NB4 (cell line): Measurements from ENCODE around the gene RAB7A.
A peak's percentile ranks its signal among the peaks of the same experiment; 100 is the strongest.

Experiments used
- DNase-seq: peaks from one replicate; pipeline ENCODE4 v3.0.0; 2010; ENCODE audit warnings: low read depth
- H3K4me3 ChIP-seq: one replicate; pipeline ENCODE4 v1.5.1; 2011; ENCODE audit warnings: mild to moderate bottlenecking, low read depth, low read length, moderate library complexity
- CTCF ChIP-seq: IDR thresholded peaks from one replicate; pipeline ENCODE4 v1.5.1; 2012; ENCODE audit warnings: low read depth, low read length
- MAX ChIP-seq: IDR thresholded peaks from 2 replicates; pipeline ENCODE4 v1.6.1; 2011; ENCODE audit warnings: low read depth, low read length
- MYC ChIP-seq: IDR thresholded peaks from 2 replicates; pipeline ENCODE4 v1.6.1; 2011; ENCODE audit warnings: low read depth, low read length
- POLR2A ChIP-seq: IDR thresholded peaks from 2 replicates; pipeline ENCODE4 v1.6.1; 2011; ENCODE audit warnings: mild to moderate bottlenecking; ENCODE audit not compliant: insufficient read length; ENCODE audit errors: extremely low read depth

The RAB7A gene

GRCh38 chr3:128787256-128788253 is 61.6 kb downstream of the RAB7A start:
- peak; percentile 91 for DNase-seq
- TF ChIP-seq POLR2A (no peak), MYC (0 out of 2 replicates have a peak, but pooled peaks have one; percentile 8), CTCF (peak; percentile 31), MAX (no peak)
- no peak overlapping the region for H3K4me3 ChIP-seq

GRCh38 chr3:128788268-128788869 is 62.4 kb downstream of the RAB7A start:
- no peak for TF ChIP-seq POLR2A
- TF ChIP-seq MYC, result no peak
- no peak for DNase-seq
- no peak overlapping the region for H3K4me3 ChIP-seq

- H3K4me3 ChIP-seq, result no peak overlapping the region
- TF ChIP-seq POLR2A (no peak), CTCF (no peak), MYC (0 out of 2 replicates have a peak, but pooled peaks have one; percentile 10)
These were observed 68.2 kb downstream of the RAB7A start for GRCh38 chr3:128794067-128794768.

GRCh38 chr3:128794770-128795649 is 69.0 kb downstream of the RAB7A start:
- H3K4me3 ChIP-seq, result no peak overlapping the region
- TF ChIP-seq MYC, result peak; percentile 43
- TF ChIP-seq MAX, result 0 out of 2 replicates have a peak, but pooled peaks have one; percentile 6
- peak; percentile 71 for TF ChIP-seq CTCF
- TF ChIP-seq POLR2A, result no peak
- peak; percentile 73 for DNase-seq

More at GRCh38 chr3:128794067-128794768, 68.2 kb downstream of the RAB7A start:
- DNase-seq, result peak; percentile 72

GRCh38 chr3:128799653-128800052 is 73.7 kb downstream of the RAB7A start:
- TF ChIP-seq MAX (no peak), MYC (no peak), POLR2A (no peak), CTCF (no peak)
- no peak overlapping the region for H3K4me3 ChIP-seq
- no peak for DNase-seq
